Vagina (tissue), 2 donors: Measurements from ENCODE around the gene ELF1.

Experiments used
- CTCF ChIP-seq, 3 experiments: fragments of 450-650 bp in 2 of 3; fragments of 200-600 bp in 1 of 3; sonication (generic) in 1 of 3; IDR thresholded peaks; one replicate each; pipeline ENCODE4 v1.5.1; 2017 to 2019; ENCODE audit warnings: antibody characterized with exemption in 3 of 3, mild to moderate bottlenecking in 2 of 3, moderate library complexity in 2 of 3
- POLR2A ChIP-seq, 2 donors: fragments of 450-650 bp; IDR thresholded peaks; one replicate each; pipeline ENCODE4 v1.6.1; 2017; ENCODE audit warnings: antibody characterized with exemption in 2 of 2, mild to moderate bottlenecking in 2 of 2, moderate library complexity in 2 of 2
- POLR2AphosphoS5 ChIP-seq, 2 donors: sonication (generic); formaldehyde crosslinking; IDR thresholded peaks; one replicate each; pipeline ENCODE4 v1.9.0; 2017; ENCODE audit warnings: antibody characterized with exemption in 2 of 2, mild to moderate bottlenecking in 2 of 2, low read depth in 1 of 2; ENCODE audit not compliant: insufficient read depth in 1 of 2

DNA sequence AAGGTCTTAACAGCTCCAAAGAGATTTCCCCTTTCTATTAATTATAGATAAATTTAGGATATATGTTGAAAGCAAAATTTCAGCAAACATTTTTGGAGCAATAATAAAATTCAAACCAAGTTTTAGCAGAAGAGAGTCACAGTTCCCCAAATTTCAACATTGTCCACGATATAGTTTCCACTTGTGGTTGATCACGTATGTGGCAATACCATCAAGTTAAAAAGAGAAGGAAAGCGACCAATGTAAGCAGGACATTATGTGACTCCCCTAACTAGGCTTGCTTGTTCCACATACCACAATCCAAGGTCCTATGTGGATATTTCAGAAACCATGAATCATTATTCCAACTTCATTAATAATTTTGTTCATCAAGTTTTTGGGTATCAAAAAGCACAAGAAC, 52.8 kb downstream of the ELF1 start:
- TF ChIP-seq POLR2AphosphoS5 (IDR thresholded peaks at IDR 0.05; ENCODE audit: insufficient read depth in 1 of 2, low read depth in 1 of 2) (no peak), POLR2A (IDR thresholded peaks at IDR 0.05) (no peak), CTCF (IDR thresholded peaks at IDR 0.05) (no peak)
